HepG2 (cell line): ENCODE results near the gene TCFL5. TPM values are rescaled to one million over a fixed set of nuclear protein-coding genes. Genes with fewer than 3 reads are reported as not detected.

Experiments
- ATAD3A ChIP-seq: sonication (generic); formaldehyde crosslinking; IDR thresholded peaks from 2 replicates; pipeline ENCODE4 v1.4.0; 2020; ENCODE audit warnings: missing genetic modification reagents
- CBFB ChIP-seq: sonication (generic); formaldehyde crosslinking; IDR thresholded peaks from 2 replicates; pipeline ENCODE4 v1.4.0; 2020; ENCODE audit warnings: missing genetic modification reagents
- CBX2 ChIP-seq, 2 experiments: fragments of 200-600 bp in 1 of 2; sonication (generic); formaldehyde crosslinking in 1 of 2; IDR thresholded peaks; 2 replicates each; pipeline versions ENCODE4 v1.7.0 to v1.8.1; 2018 to 2022; ENCODE audit warnings: low read depth in 2 of 2, low read length in 1 of 2, mild to moderate bottlenecking in 1 of 2, missing genetic modification reagents in 1 of 2
- CCDC6 ChIP-seq: sonication (generic); formaldehyde crosslinking; IDR thresholded peaks from 2 replicates; pipeline ENCODE4 v1.8.1; 2022; ENCODE audit warnings: mild to moderate bottlenecking, missing genetic modification reagents, moderate library complexity
- CHCHD3 ChIP-seq: sonication (generic); formaldehyde crosslinking; IDR thresholded peaks from 2 replicates; pipeline ENCODE4 v1.8.0; 2022; ENCODE audit warnings: mild to moderate bottlenecking, missing genetic modification reagents, moderate library complexity
- ELF4 ChIP-seq: sonication (generic); formaldehyde crosslinking; IDR thresholded peaks from 2 replicates; pipeline ENCODE4 v1.5.0; 2020; ENCODE audit warnings: missing genetic modification reagents, mild to moderate bottlenecking, moderate library complexity, borderline replicate concordance
- MAZ ChIP-seq, 2 experiments: sonication (generic) in 1 of 2; formaldehyde crosslinking in 1 of 2; IDR thresholded peaks; 2 replicates each; pipeline versions ENCODE4 v1.5.0 to v1.6.1; 2012 to 2020; ENCODE audit warnings: low read depth in 2 of 2, mild to moderate bottlenecking in 2 of 2, borderline replicate concordance in 1 of 2, improper control_type of control experiment in 1 of 2, low read length in 1 of 2, missing genetic modification reagents in 1 of 2, moderate library complexity in 1 of 2
- NPAS2 ChIP-seq: sonication (generic); formaldehyde crosslinking; IDR thresholded peaks from 2 replicates; pipeline ENCODE4 v1.8.0; 2022; ENCODE audit warnings: mild to moderate bottlenecking, missing genetic modification reagents, borderline replicate concordance
- PAWR ChIP-seq: sonication (generic); formaldehyde crosslinking; IDR thresholded peaks from 2 replicates; pipeline ENCODE4 v1.4.0; 2020; ENCODE audit warnings: missing genetic modification reagents, mild to moderate bottlenecking, borderline replicate concordance
- PRMT3 ChIP-seq: sonication (generic); formaldehyde crosslinking; IDR thresholded peaks from 2 replicates; pipeline ENCODE4 v1.8.1; 2022; ENCODE audit warnings: low read depth, mild to moderate bottlenecking, moderate library complexity, missing genetic modification reagents, borderline replicate concordance
- SALL2 ChIP-seq: sonication (generic); formaldehyde crosslinking; IDR thresholded peaks from 2 replicates; pipeline ENCODE4 v1.8.1; 2023; ENCODE audit warnings: mild to moderate bottlenecking, missing genetic modification reagents, inconsistent platforms
- SMYD3 ChIP-seq: sonication (generic); formaldehyde crosslinking; IDR thresholded peaks from 2 replicates; pipeline ENCODE4 v1.8.1; 2023; ENCODE audit warnings: mild to moderate bottlenecking, missing genetic modification reagents
- YY1 ChIP-seq: IDR thresholded peaks from 2 replicates; pipeline ENCODE4 v1.6.1; 2011; ENCODE audit warnings: low read length, low read depth, moderate library complexity, mild to moderate bottlenecking; ENCODE audit not compliant: insufficient read depth, insufficient replicate concordance
- ZNF235 ChIP-seq: sonication (generic); formaldehyde crosslinking; IDR thresholded peaks from 2 replicates; pipeline ENCODE4 v1.8.1; 2023; ENCODE audit warnings: mild to moderate bottlenecking, missing genetic modification reagents, borderline replicate concordance
- ZNF331 ChIP-seq: sonication (generic); formaldehyde crosslinking; IDR thresholded peaks from 2 replicates; pipeline ENCODE4 v1.4.0; 2020; ENCODE audit warnings: missing genetic modification reagents
- ZNF549 ChIP-seq: sonication (generic); formaldehyde crosslinking; IDR thresholded peaks from 2 replicates; pipeline ENCODE4 v1.5.0; 2020; ENCODE audit warnings: missing genetic modification reagents
- ZNF780A ChIP-seq: sonication (generic); formaldehyde crosslinking; IDR thresholded peaks from 2 replicates; pipeline ENCODE4 v1.8.0; 2022; ENCODE audit warnings: mild to moderate bottlenecking, missing genetic modification reagents, moderate library complexity
- polyA plus RNA-seq, 8 experiments: library from polyadenylated mRNA; depleted of rRNA in 3 of 8; stranded (reverse) in 7 of 8; unstranded in 1 of 8; fragments of >200 nt; fragmentation: Illumina TruSeq in 4 of 8; extraction: Trizol in 4 of 8; gene quantifications; 2 replicates each; pipeline versions ENCODE4 v1.2.1 to v1.2.3, GENCODE V29; 2011 to 2016; ENCODE audit warnings: low read depth in 4 of 8, missing spikeins in 1 of 8, mixed read lengths in 1 of 8; ENCODE audit not compliant: insufficient read depth in 1 of 8
- total RNA-seq, 5 experiments: library from RNA; depleted of rRNA; stranded (reverse); fragments of >200 nt; fragmentation: Illumina TruSeq; extraction: Trizol; gene quantifications; 2 replicates each; pipeline ENCODE4 v1.2.3, GENCODE V29; 2016; ENCODE audit warnings: low read depth in 1 of 5
- TF ChIP-seq, protein P1 (sequence below): sonication (generic); formaldehyde crosslinking; IDR thresholded peaks from 2 replicates; pipeline ENCODE4 v1.4.0; 2020; ENCODE audit warnings: mild to moderate bottlenecking, missing genetic modification reagents
- TF ChIP-seq, protein P2 (sequence below): sonication (generic); formaldehyde crosslinking; IDR thresholded peaks from 2 replicates; pipeline ENCODE4 v1.4.0; 2020; ENCODE audit warnings: missing genetic modification reagents, borderline replicate concordance

The TCFL5 gene
- total and polyA plus RNA-seq, 2 of the 13 experiments (the other 11 are each of a cell fraction or from before 2014, with no cell fraction given), result 14.8 to 20.0 TPM

DNA sequence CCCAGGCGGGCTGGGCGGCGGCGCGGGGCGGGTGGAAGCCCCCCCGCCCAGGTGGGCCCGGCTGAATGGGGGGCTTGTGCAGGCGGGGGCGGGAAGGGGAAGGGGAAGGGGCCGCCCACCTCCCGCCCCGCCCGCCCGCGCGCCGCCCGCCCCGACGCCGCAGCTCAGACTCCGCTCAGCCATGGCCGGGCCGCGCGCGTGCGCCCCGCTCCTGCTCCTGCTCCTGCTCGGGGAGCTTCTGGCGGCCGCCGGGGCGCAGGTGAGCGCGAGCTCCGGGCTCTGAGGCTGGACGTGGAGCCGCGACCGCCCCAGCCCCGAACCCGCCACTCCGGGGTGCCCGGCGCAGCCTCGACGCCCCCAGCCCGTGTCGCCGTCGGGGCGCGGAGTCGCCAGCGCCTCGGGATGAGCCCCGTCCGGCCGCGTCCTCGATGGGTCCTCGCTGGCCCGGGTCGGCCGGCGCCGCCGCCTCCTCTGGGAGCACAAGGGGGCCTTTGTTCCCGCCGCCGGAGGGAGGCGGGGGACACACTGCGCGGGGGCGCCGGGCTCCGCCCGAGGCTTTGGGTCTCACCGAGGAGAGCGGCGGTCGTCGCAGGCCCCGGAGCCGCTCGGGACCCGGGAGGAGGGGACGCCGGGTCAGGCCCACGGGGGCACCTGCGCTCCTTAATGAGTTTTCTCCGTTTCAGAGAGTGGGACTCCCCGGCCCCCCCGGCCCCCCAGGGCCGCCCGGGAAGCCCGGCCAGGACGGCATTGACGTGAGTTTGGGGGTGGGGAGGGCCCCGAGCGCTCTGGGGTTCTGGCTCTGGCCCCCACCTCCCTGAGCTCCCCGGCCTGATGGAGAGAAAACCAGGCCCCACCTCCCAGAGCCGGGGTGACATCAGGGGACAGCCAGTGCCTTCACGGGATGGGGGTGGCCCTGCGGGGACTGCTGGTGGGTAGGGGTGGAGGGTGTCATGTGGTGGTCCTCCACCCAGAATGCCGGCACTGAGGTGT is 44.4 kb downstream of the TCFL5 start, which contains the start of gene COL9A3 (continued):
- TF ChIP-seq, protein P1, sequence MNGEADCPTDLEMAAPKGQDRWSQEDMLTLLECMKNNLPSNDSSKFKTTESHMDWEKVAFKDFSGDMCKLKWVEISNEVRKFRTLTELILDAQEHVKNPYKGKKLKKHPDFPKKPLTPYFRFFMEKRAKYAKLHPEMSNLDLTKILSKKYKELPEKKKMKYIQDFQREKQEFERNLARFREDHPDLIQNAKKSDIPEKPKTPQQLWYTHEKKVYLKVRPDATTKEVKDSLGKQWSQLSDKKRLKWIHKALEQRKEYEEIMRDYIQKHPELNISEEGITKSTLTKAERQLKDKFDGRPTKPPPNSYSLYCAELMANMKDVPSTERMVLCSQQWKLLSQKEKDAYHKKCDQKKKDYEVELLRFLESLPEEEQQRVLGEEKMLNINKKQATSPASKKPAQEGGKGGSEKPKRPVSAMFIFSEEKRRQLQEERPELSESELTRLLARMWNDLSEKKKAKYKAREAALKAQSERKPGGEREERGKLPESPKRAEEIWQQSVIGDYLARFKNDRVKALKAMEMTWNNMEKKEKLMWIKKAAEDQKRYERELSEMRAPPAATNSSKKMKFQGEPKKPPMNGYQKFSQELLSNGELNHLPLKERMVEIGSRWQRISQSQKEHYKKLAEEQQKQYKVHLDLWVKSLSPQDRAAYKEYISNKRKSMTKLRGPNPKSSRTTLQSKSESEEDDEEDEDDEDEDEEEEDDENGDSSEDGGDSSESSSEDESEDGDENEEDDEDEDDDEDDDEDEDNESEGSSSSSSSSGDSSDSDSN (CRISPR knock-in tag), result peak; percentile 57; the same call in 1 of the 2 replicates
- TF ChIP-seq CHCHD3 (CRISPR knock-in tag) (no peak), CCDC6 (CRISPR knock-in tag) (peak; percentile 34; the same call in 1 of the 2 replicates), SALL2 (CRISPR knock-in tag) (no peak), ATAD3A (CRISPR knock-in tag) (no peak), SMYD3 (CRISPR knock-in tag) (no peak), ZNF331 (CRISPR knock-in tag) (peak; percentile 9; the same call in 1 of the 2 replicates), PAWR (CRISPR knock-in tag) (no peak), CBX2 (IDR thresholded peaks at IDR 0.05; ENCODE audit: low read depth, low read length) (no peak), CBX2 (CRISPR knock-in tag; IDR thresholded peaks at IDR 0.05; ENCODE audit: low read depth) (no peak), PRMT3 (CRISPR knock-in tag) (no peak; the same call in 1 of the 2 replicates), ZNF549 (CRISPR knock-in tag) (no peak), YY1 (peak; percentile 43), ZNF780A (CRISPR knock-in tag) (no peak), ZNF235 (no peak), NPAS2 (CRISPR knock-in tag) (no peak), MAZ (IDR thresholded peaks at IDR 0.05; ENCODE audit: borderline replicate concordance, low read depth, low read length) (no peak), MAZ (CRISPR knock-in tag; IDR thresholded peaks at IDR 0.05; ENCODE audit: low read depth) (peak; percentile 73), CBFB (CRISPR knock-in tag) (no peak), ELF4 (CRISPR knock-in tag) (no peak)
- TF ChIP-seq, protein P2, sequence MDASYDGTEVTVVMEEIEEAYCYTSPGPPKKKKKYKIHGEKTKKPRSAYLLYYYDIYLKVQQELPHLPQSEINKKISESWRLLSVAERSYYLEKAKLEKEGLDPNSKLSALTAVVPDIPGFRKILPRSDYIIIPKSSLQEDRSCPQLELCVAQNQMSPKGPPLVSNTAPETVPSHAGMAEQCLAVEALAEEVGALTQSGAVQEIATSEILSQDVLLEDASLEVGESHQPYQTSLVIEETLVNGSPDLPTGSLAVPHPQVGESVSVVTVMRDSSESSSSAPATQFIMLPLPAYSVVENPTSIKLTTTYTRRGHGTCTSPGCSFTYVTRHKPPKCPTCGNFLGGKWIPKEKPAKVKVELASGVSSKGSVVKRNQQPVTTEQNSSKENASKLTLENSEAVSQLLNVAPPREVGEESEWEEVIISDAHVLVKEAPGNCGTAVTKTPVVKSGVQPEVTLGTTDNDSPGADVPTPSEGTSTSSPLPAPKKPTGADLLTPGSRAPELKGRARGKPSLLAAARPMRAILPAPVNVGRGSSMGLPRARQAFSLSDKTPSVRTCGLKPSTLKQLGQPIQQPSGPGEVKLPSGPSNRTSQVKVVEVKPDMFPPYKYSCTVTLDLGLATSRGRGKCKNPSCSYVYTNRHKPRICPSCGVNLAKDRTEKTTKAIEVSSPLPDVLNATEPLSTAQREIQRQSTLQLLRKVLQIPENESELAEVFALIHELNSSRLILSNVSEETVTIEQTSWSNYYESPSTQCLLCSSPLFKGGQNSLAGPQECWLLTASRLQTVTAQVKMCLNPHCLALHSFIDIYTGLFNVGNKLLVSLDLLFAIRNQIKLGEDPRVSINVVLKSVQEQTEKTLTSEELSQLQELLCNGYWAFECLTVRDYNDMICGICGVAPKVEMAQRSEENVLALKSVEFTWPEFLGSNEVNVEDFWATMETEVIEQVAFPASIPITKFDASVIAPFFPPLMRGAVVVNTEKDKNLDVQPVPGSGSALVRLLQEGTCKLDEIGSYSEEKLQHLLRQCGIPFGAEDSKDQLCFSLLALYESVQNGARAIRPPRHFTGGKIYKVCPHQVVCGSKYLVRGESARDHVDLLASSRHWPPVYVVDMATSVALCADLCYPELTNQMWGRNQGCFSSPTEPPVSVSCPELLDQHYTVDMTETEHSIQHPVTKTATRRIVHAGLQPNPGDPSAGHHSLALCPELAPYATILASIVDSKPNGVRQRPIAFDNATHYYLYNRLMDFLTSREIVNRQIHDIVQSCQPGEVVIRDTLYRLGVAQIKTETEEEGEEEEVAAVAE, result no peak
